OCI-LY7 (cell line): ENCODE data around the gene GYPE. TPM values are rescaled to one million over a fixed set of nuclear protein-coding genes. Genes with fewer than 3 reads are reported as not detected.
"Not testable (repeated sequence)": the region's sequence is repeated elsewhere in the genome, so short reads cannot be mapped to it uniquely, and the experiment has no call there.

Source experiments
- Bru-seq: library from RNA; stranded (reverse); fragments of 400-500 nt; gene quantifications from one replicate; lab custom pipeline; 2021; lab: Mats Ljungman, UMichigan
- BruChase-seq, 2 experiments: library from RNA; stranded (reverse); fragments of 400-500 nt; gene quantifications; one replicate each; lab custom pipeline; 2021; lab: Mats Ljungman, UMichigan
- BruUV-seq: library from RNA; stranded (reverse); fragments of 400-500 nt; replicated peaks from 2 replicates; lab custom pipeline; 2021; lab: Mats Ljungman, UMichigan
- CTCF ChIA-PET: fragments of 300-600 bp; sonication (Branson Sonifier 250); formaldehyde crosslinking; loops from one replicate; lab custom pipeline; 2022; ENCODE audit warnings: antibody characterized with exemption; ENCODE audit not compliant: unreplicated experiment; lab: Charles Lee
- POLR2A ChIA-PET: fragments of 300-600 bp; sonication (Branson Sonifier 250); formaldehyde crosslinking; loops from one replicate; lab custom pipeline; 2022; ENCODE audit warnings: antibody characterized with exemption; lab: Charles Lee
- DNase-seq: peaks from one replicate; pipeline ENCODE4 v3.0.0-alpha.2; 2015; ENCODE audit warnings: low spot score
- H2AFZ ChIP-seq: fragments of 200-600 bp; sonication (generic), shearing (Covaris generic); 2 replicates; pipeline ENCODE4 v1.6.1; 2014; ENCODE audit warnings: mild to moderate bottlenecking, antibody characterized with exemption, low read length, moderate library complexity
- H3K27ac ChIP-seq: fragments of 200-600 bp; sonication (generic); 2 replicates; pipeline ENCODE4 v1.5.1; 2014; ENCODE audit warnings: mixed run types, low read depth, mild to moderate bottlenecking, moderate library complexity, low read length, inconsistent platforms; ENCODE audit not compliant: poor library complexity, severe bottlenecking
- H3K36me3 ChIP-seq: fragments of 200-600 bp; sonication (generic); 2 replicates; pipeline ENCODE4 v1.6.1; 2014; ENCODE audit warnings: mild to moderate bottlenecking, antibody characterized with exemption, low read length, moderate library complexity, mixed read lengths; ENCODE audit not compliant: insufficient read depth
- H3K4me1 ChIP-seq: fragments of 200-600 bp; sonication (generic); 2 replicates; pipeline ENCODE4 v1.5.1; 2014; ENCODE audit warnings: mild to moderate bottlenecking, low read length; ENCODE audit not compliant: insufficient read depth, poor library complexity, severe bottlenecking
- H3K4me2 ChIP-seq: fragments of 200-600 bp; sonication (generic); 2 replicates; pipeline ENCODE4 v1.6.1; 2014; ENCODE audit warnings: mild to moderate bottlenecking, low read length
- H3K4me3 ChIP-seq: fragments of 200-600 bp; sonication (generic); 2 replicates; pipeline ENCODE4 v1.5.1; 2014; ENCODE audit warnings: mild to moderate bottlenecking, low read depth, low read length; ENCODE audit not compliant: poor library complexity, severe bottlenecking
- H3K79me2 ChIP-seq: fragments of 200-600 bp; sonication (generic); 2 replicates; pipeline ENCODE4 v1.6.1; 2016; ENCODE audit warnings: low read depth, mild to moderate bottlenecking, low read length, moderate library complexity, mixed read lengths; ENCODE audit not compliant: insufficient read depth
- H3K9me2 ChIP-seq: fragments of 200-600 bp; sonication (generic); 2 replicates; pipeline ENCODE4 v1.6.1; 2016; ENCODE audit warnings: mild to moderate bottlenecking, low read length, mixed read lengths; ENCODE audit not compliant: insufficient read depth
- H3K9me3 ChIP-seq: fragments of 200-600 bp; sonication (generic); 2 replicates; pipeline ENCODE4 v1.6.1; 2014; ENCODE audit warnings: mild to moderate bottlenecking, mixed run types, low read length, mixed read lengths
- H4K20me1 ChIP-seq: fragments of 200-600 bp; sonication (generic); 2 replicates; pipeline ENCODE4 v1.6.1; 2014; ENCODE audit warnings: mild to moderate bottlenecking, antibody characterized with exemption, low read length, moderate library complexity, mixed read lengths; ENCODE audit not compliant: insufficient read depth
- intact Hi-C: fragments of 100-400 bp; cut with micrococcal nuclease; formaldehyde crosslinking; loops from one replicate; pipeline ENCODE4 v1.10.0; 2022; ENCODE audit not compliant: unreplicated experiment
- long read RNA-seq: library from polyadenylated mRNA; stranded (forward); transcript quantifications from one replicate; pipeline ENCODE4 v2.0.0, GENCODE V29; 2022
- total RNA-seq, 2 experiments: library from RNA; depleted of rRNA in 1 of 2; stranded (reverse); fragments of >200 nt in 1 of 2; shearing (Covaris generic) in 1 of 2; gene quantifications; 2 replicates each; pipeline ENCODE4 v1.2.3, GENCODE V29; 2014 to 2022

The GYPE gene
- not detected in 2 replicates for total RNA-seq (2014; rRNA removed; shearing (Covaris generic))
- total RNA-seq (2022): not detected in 2 replicates
- Bru-seq, nascent RNA: percentile 6 among the genes with signal in this experiment
- BruChase-seq, experiment 1, labeled RNA remaining after a 6-hour chase: not detected
- percentile 8 among the genes with signal in this experiment for BruChase-seq, experiment 2, labeled RNA remaining after a 2-hour chase
- long read RNA-seq: 0 reads

GRCh38 chr4:143905440-143905839 lies at the start of gene GYPE:
Gene GYPE, minus strand, starts transcription at chr4:143905559. Its CDS starts 52 bp downstream, at chr4:143905507.
- intact Hi-C loops: loop anchor here (5.0 kb wide), 1 partner anchor 133 kb away; no protein-coding TSS in a partner anchor

GRCh38 chr4:143951458-143951972 lies 46.2 kb upstream of the GYPE start:
- BruUV-seq, CTCF ChIA-PET, H2AFZ ChIP-seq, DNase-seq, H3K9me3 ChIP-seq, H3K36me3 ChIP-seq, H3K27ac ChIP-seq, H3K4me2 ChIP-seq, H3K79me2 ChIP-seq, H3K9me2 ChIP-seq, H4K20me1 ChIP-seq, intact Hi-C loops, POLR2A ChIA-PET, H3K4me3 ChIP-seq, H3K4me1 ChIP-seq: not testable (repeated sequence)

More at GRCh38 chr4:143905440-143905839, at the start of gene GYPE:
- CTCF ChIA-PET, POLR2A ChIA-PET, H3K79me2 ChIP-seq, H3K9me3 ChIP-seq, H3K36me3 ChIP-seq, H2AFZ ChIP-seq, H3K27ac ChIP-seq, BruUV-seq, DNase-seq, H3K4me1 ChIP-seq, H4K20me1 ChIP-seq, H3K9me2 ChIP-seq, H3K4me3 ChIP-seq, H3K4me2 ChIP-seq: not testable (repeated sequence)

- H2AFZ ChIP-seq, H3K9me3 ChIP-seq, H3K4me3 ChIP-seq, H4K20me1 ChIP-seq, BruUV-seq, H3K79me2 ChIP-seq, POLR2A ChIA-PET, H3K4me1 ChIP-seq, intact Hi-C loops, DNase-seq, H3K27ac ChIP-seq, H3K36me3 ChIP-seq, H3K4me2 ChIP-seq, H3K9me2 ChIP-seq, CTCF ChIA-PET: not testable (repeated sequence)
Observed at GRCh38 chr4:143950967-143951366, 45.6 kb upstream of the GYPE start.

- intact Hi-C loops, H3K4me3 ChIP-seq, H3K4me2 ChIP-seq, H3K9me2 ChIP-seq, BruUV-seq, H3K27ac ChIP-seq, DNase-seq, CTCF ChIA-PET, H3K4me1 ChIP-seq, H2AFZ ChIP-seq, H3K79me2 ChIP-seq, POLR2A ChIA-PET, H3K9me3 ChIP-seq, H4K20me1 ChIP-seq, H3K36me3 ChIP-seq: not testable (repeated sequence)
Observed at GRCh38 chr4:143950185-143950584, 44.8 kb upstream of the GYPE start.

GRCh38 chr4:143947493-143947892 lies 42.1 kb upstream of the GYPE start:
- CTCF ChIA-PET, H3K27ac ChIP-seq, intact Hi-C loops, H4K20me1 ChIP-seq, BruUV-seq, DNase-seq, H3K4me3 ChIP-seq, H3K9me3 ChIP-seq, H3K4me2 ChIP-seq, H3K4me1 ChIP-seq, H3K9me2 ChIP-seq, H3K79me2 ChIP-seq, H3K36me3 ChIP-seq, H2AFZ ChIP-seq, POLR2A ChIA-PET: not testable (repeated sequence)

- DNase-seq, H3K9me3 ChIP-seq, H3K36me3 ChIP-seq, H3K4me1 ChIP-seq, H2AFZ ChIP-seq, BruUV-seq, H4K20me1 ChIP-seq, H3K9me2 ChIP-seq, CTCF ChIA-PET, H3K4me2 ChIP-seq, H3K79me2 ChIP-seq, H3K27ac ChIP-seq, H3K4me3 ChIP-seq, intact Hi-C loops: not testable (repeated sequence)
- POLR2A ChIA-PET: interaction anchor here (0.6 kb wide), 1 partner anchor 728 kb away, joined by 3 read pairs; no protein-coding TSS in a partner anchor
Observed at GRCh38 chr4:143940708-143941107, 35.3 kb upstream of the GYPE start.
